Measurements from ENCODE around the gene LRRC1. TPM values are rescaled to one million over a fixed set of nuclear protein-coding genes. Genes with fewer than 3 reads are reported as not detected.
A peak's percentile ranks its signal among the peaks of the same experiment; 100 is the strongest.

The LRRC1 gene
- total and polyA plus RNA-seq, 2 of the 13 experiments (the other 11 are each of a cell fraction or from before 2014, with no cell fraction given): 15.6 to 27.7 TPM

GRCh38 chr6:53794137-53794719, 577 bp upstream of the LRRC1 start (continued):
- TF ChIP-seq, protein P1, sequence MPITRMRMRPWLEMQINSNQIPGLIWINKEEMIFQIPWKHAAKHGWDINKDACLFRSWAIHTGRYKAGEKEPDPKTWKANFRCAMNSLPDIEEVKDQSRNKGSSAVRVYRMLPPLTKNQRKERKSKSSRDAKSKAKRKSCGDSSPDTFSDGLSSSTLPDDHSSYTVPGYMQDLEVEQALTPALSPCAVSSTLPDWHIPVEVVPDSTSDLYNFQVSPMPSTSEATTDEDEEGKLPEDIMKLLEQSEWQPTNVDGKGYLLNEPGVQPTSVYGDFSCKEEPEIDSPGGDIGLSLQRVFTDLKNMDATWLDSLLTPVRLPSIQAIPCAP (CRISPR knock-in tag; IDR thresholded peaks at IDR 0.05; ENCODE audit: low read depth): no peak
- TF ChIP-seq, protein P2, sequence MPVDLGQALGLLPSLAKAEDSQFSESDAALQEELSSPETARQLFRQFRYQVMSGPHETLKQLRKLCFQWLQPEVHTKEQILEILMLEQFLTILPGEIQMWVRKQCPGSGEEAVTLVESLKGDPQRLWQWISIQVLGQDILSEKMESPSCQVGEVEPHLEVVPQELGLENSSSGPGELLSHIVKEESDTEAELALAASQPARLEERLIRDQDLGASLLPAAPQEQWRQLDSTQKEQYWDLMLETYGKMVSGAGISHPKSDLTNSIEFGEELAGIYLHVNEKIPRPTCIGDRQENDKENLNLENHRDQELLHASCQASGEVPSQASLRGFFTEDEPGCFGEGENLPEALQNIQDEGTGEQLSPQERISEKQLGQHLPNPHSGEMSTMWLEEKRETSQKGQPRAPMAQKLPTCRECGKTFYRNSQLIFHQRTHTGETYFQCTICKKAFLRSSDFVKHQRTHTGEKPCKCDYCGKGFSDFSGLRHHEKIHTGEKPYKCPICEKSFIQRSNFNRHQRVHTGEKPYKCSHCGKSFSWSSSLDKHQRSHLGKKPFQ (CRISPR knock-in tag; IDR thresholded peaks at IDR 0.05; ENCODE audit: insufficient replicate concordance): peak; percentile 38
- peak; percentile 20; the same call in 1 of the 2 replicates for TF ChIP-seq TBX3 (IDR thresholded peaks at IDR 0.05; ENCODE audit: borderline replicate concordance)
- TF ChIP-seq HMGXB4 (CRISPR knock-in tag; IDR thresholded peaks at IDR 0.05; ENCODE audit: borderline replicate concordance in 1 of 2, low read depth in 1 of 2): 0 out of 4 replicates have a peak, but pooled peaks of 1 of the 2 experiments have one; percentile 56
- 0 out of 2 replicates have a peak, but pooled peaks have one; percentile 58 for TF ChIP-seq BRD4 (CRISPR knock-in tag; IDR thresholded peaks at IDR 0.05)
- TF ChIP-seq ZNF605 (CRISPR knock-in tag; IDR thresholded peaks at IDR 0.05): no peak; the same call in 1 of the 2 replicates
- TF ChIP-seq NFKBIZ (CRISPR knock-in tag; IDR thresholded peaks at IDR 0.05): no peak
- TF ChIP-seq, protein P3, sequence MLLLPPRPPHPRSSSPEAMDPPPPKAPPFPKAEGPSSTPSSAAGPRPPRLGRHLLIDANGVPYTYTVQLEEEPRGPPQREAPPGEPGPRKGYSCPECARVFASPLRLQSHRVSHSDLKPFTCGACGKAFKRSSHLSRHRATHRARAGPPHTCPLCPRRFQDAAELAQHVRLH (CRISPR knock-in tag; IDR thresholded peaks at IDR 0.05; ENCODE audit: borderline replicate concordance, low read depth): no peak
- 0 out of 2 replicates have a peak, but pooled peaks have one; percentile 11 for TF ChIP-seq HMG20A (CRISPR knock-in tag; IDR thresholded peaks at IDR 0.05; ENCODE audit: borderline replicate concordance)
- TF ChIP-seq PCBP2 (optimal IDR thresholded peaks at IDR 0.05; ENCODE audit: low read depth, low read length, poor library complexity, severe bottlenecking): no peak
- TF ChIP-seq ZNF768 (CRISPR knock-in tag; IDR thresholded peaks at IDR 0.05): no peak
- TF ChIP-seq SOX13 (IDR thresholded peaks at IDR 0.05): no peak
- no peak; a peak in 1 of 4 replicates for TF ChIP-seq SOX13 (CRISPR knock-in tag; conservative IDR thresholded peaks at IDR 0.05 in 1 of 2, IDR thresholded peaks at IDR 0.05 in 1 of 2)
- peak; percentile 65 for TF ChIP-seq AGO2 (optimal IDR thresholded peaks at IDR 0.05; ENCODE audit: low read depth, low read length)
- TF ChIP-seq ARNT2 (CRISPR knock-in tag; IDR thresholded peaks at IDR 0.05; ENCODE audit: low read depth): peak; percentile 36
- TF ChIP-seq NRL (CRISPR knock-in tag; IDR thresholded peaks at IDR 0.05; ENCODE audit: borderline replicate concordance): peak; percentile 73; the same call in 1 of the 2 replicates
- no peak for TF ChIP-seq ZNF235 (CRISPR knock-in tag; IDR thresholded peaks at IDR 0.05; ENCODE audit: borderline replicate concordance)
- peak; percentile 22 for TF ChIP-seq SMC3 (IDR thresholded peaks at IDR 0.05; ENCODE audit: low read length)
- peak; percentile 55 for TF ChIP-seq ZNF280D (CRISPR knock-in tag; IDR thresholded peaks at IDR 0.05)
- TF ChIP-seq ZFP82 (CRISPR knock-in tag; IDR thresholded peaks at IDR 0.05; ENCODE audit: borderline replicate concordance): 0 out of 2 replicates have a peak, but pooled peaks have one; percentile 11
- TF ChIP-seq SP5 (CRISPR knock-in tag; IDR thresholded peaks at IDR 0.05; ENCODE audit: borderline replicate concordance, low read depth): peak; percentile 18; the same call in 1 of the 2 replicates

Measured in HepG2 (cell line).